Stimulated activated CD8-positive, alpha-beta memory T cell treated with anti-CD3 and anti-CD28 coated beads, Interleukin-7, amount 100 ng/mL, for 4 hours (primary cell): ENCODE results near the gene IGFBP2.
A peak's percentile ranks its signal among the peaks of the same experiment; 100 is the strongest.

Source experiments
- DNase-seq, 2 donors: peaks; one replicate each; pipeline ENCODE4 v3.0.0-alpha.2; 2020; ENCODE audit warnings: low read depth in 2 of 2

IGFBP2 gene

GRCh38 chr2:216683846-216684245 is 50.6 kb downstream of the IGFBP2 start:
- DNase-seq = no peak

- DNase-seq = no peak
Measured at GRCh38 chr2:216685327-216685875, 52.2 kb downstream of the IGFBP2 start.

- no peak for DNase-seq
Measured at GRCh38 chr2:216687111-216687510, 53.9 kb downstream of the IGFBP2 start.

GRCh38 chr2:216687646-216688045 is 54.4 kb downstream of the IGFBP2 start:
- DNase-seq = no peak

- DNase-seq = no peak
Measured at GRCh38 chr2:216688731-216689340, 55.6 kb downstream of the IGFBP2 start.

- no peak for DNase-seq
Measured at GRCh38 chr2:216689397-216689796, 56.2 kb downstream of the IGFBP2 start.

- no peak for DNase-seq
Measured at GRCh38 chr2:216690456-216690852, 57.2 kb downstream of the IGFBP2 start.

GRCh38 chr2:216690853-216691741 is 57.9 kb downstream of the IGFBP2 start:
- DNase-seq = no peak

- peak; percentile 44 to 68 for DNase-seq
Measured at GRCh38 chr2:216692636-216693413, 59.6 kb downstream of the IGFBP2 start.

GRCh38 chr2:216693414-216694080 is 60.3 kb downstream of the IGFBP2 start:
- DNase-seq = no peak

- no peak for DNase-seq
Measured at GRCh38 chr2:216694082-216694825, 61.0 kb downstream of the IGFBP2 start.

GRCh38 chr2:216694826-216695217 is 61.6 kb downstream of the IGFBP2 start:
- no peak for DNase-seq

GRCh38 chr2:216695401-216695821 is 62.2 kb downstream of the IGFBP2 start, which contains the start of gene IGFBP5:
TSS of gene IGFBP5 (minus strand) at chr2:216695549. CDS start at chr2:216694775, 774 bp downstream.
- no peak for DNase-seq

GRCh38 chr2:216696321-216696720 is 63.1 kb downstream of the IGFBP2 start:
- no peak for DNase-seq

- DNase-seq = no peak
Measured at GRCh38 chr2:216696751-216697560, 63.7 kb downstream of the IGFBP2 start.

GRCh38 chr2:216698293-216698692 is 65.1 kb downstream of the IGFBP2 start:
- no peak for DNase-seq

GRCh38 chr2:216698895-216699294 is 65.7 kb downstream of the IGFBP2 start:
- no peak for DNase-seq

- no peak for DNase-seq
Measured at GRCh38 chr2:216700088-216700567, 66.9 kb downstream of the IGFBP2 start.

GRCh38 chr2:216700781-216701180 is 67.6 kb downstream of the IGFBP2 start:
- no peak for DNase-seq

- DNase-seq = no peak
Measured at GRCh38 chr2:216701544-216701943, 68.3 kb downstream of the IGFBP2 start.
